GM18502 (cell line): ENCODE measurements around the gene HARS1.
"Not testable (repeated sequence)": the region's sequence is repeated elsewhere in the genome, so short reads cannot be mapped to it uniquely, and the experiment has no call there.

Experiments used
- ATAC-seq: cut with Tn5 transposase; IDR thresholded peaks from one replicate; pipeline ENCODE4 v1.9.1; 2021; ENCODE audit warnings: mild to moderate bottlenecking; ENCODE audit not compliant: unreplicated experiment, poor library complexity

The HARS1 gene

GRCh38 chr5:140678993-140679392 is 12.2 kb downstream of the HARS1 start:
- no peak for ATAC-seq

- ATAC-seq = peak; percentile 47
Observed at GRCh38 chr5:140677947-140678346, 13.2 kb downstream of the HARS1 start.

- no peak for ATAC-seq
Observed at GRCh38 chr5:140674629-140675028, 16.5 kb downstream of the HARS1 start.

DNA sequence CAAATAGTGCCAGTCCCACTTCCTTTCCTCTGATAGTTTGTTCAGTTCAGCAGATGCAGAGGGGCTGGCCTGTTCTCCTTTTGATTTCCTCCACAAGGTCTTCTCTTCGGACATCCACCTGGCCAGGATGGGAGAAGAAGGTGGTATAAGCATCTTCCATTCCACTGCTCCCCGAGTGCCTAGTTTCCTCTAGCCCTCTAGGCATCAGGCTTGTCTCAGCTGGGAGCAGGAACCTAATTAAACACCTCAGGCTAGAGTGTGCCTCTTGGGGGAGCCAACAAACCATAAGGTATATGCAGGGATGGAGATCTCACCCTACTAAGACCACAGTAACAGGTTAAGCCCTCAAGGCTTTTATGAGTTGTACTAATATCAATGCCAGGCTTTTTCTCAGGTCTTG is 17.0 kb downstream of the HARS1 start:
- ATAC-seq = no peak

- no peak for ATAC-seq
Observed at GRCh38 chr5:140673187-140673976, 17.8 kb downstream of the HARS1 start, which contains the start of gene DND1. Gene DND1, minus strand, starts transcription at chr5:140673576. Its CDS starts 34 bp downstream, at chr5:140673542.

DNA sequence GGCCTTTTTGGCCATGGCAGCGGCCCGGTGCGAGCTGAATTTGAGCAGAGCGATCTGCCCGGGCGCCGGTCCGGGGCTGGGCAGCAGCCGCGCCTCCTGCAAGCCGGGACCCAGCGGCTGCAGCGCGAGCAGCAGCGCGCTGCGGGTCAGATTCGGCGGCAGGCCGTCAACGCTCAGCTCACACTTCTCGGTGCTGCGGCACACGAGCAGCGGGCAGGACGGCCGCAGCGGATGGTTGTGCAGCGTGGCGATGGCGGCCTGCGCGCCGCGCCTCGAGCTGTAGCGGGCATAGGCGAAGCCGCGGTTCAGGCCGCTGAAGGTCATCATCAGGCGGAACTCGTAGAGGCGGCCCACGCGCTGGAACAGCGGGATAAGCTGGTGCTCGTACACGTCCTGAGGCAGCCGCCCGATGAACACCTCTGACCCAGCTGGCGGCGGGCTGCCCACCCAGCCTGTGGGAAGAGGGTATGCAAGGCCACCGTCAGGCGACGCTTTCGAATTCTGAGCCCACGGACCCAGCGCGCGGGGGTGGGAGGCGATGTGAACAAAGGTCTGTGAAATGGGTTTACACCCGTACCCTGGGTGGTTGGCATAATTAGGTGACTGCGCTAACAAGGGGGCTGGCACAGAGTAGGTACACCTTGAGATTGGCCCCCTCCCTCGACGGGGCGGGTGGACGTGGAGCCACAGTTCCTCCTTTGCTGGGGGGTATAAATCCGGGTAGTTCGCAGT is 18.5 kb downstream of the HARS1 start:
- ATAC-seq = no peak

DNA sequence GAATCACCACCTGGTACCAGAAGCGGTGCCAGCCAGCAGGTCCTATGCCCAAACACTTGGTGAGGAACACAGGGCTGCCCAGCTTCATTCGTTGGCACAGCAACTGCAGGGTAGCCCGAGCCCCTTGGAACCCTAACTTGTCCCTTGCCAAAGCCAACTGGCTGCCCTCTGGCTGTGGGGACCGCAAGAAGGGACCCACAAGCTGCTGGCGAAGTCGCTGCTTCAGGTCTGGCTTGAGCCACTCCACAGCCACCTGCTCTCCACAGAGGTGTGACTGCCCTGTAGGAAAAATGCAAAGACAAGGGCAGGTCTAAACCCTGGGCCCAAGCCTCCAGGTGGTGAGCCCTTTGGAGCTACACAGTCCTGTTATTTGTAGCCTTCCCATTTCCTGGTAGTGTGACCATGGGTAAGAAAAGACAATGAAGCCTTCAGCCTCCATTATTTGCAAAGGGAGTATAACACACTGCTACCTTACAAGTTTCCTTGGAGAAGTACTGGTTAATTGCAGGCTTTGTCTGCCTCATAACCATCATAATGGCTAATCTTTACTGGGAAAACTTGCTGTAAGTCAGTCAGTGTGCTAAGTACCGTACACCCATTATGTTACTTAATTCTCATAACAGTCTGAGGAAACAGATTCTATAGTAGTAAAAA is 19.6 kb downstream of the HARS1 start:
- ATAC-seq = no peak

- not testable (repeated sequence) for ATAC-seq
Observed at GRCh38 chr5:140671035-140671434, 20.1 kb downstream of the HARS1 start.

DNA sequence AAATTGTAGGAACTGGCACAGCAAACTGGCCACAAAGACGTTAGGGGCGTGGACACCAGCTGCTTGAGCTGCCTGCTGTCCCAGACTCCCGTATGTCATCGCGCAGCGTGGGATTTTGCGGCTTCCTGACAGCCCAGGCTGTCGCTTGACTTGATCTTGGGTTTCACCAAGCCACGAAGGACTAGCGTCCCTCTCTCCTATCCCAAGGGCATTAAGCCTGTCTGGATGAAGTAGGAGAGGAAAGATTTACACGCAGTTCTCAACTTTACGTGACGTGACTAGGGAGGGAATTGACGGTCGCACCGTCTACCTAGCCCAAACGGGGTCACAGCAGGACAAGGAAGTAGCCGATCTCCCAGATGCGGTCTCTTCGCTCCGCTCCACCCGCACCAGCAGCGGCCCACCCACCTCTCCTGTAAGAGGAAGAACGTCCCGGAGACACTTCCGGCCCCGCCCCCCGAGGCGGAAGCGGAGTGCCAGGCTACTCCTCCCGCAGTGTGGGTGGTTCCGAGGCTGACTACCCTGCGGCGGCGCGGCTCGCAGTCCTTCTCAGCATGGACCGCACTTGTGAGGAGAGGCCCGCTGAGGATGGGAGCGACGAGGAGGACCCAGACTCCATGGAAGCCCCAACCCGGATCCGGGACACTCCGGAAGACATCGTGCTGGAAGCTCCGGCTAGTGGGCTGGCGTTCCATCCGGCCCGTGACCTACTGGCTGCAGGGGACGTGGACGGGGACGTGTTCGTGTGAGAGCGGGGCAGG is 26.6 kb downstream of the HARS1 start, which contains the start of gene WDR55:
Gene WDR55 (plus strand): TSS at position 546 of the 761 bp plus-strand sequence. CDS start 9 bp downstream, at position 555.
- ATAC-seq = peak; percentile 97

- no peak for ATAC-seq
Observed at GRCh38 chr5:140664030-140664358, 27.2 kb downstream of the HARS1 start.

GRCh38 chr5:140660371-140660770 is 30.8 kb downstream of the HARS1 start:
- ATAC-seq = not testable (repeated sequence)

DNA sequence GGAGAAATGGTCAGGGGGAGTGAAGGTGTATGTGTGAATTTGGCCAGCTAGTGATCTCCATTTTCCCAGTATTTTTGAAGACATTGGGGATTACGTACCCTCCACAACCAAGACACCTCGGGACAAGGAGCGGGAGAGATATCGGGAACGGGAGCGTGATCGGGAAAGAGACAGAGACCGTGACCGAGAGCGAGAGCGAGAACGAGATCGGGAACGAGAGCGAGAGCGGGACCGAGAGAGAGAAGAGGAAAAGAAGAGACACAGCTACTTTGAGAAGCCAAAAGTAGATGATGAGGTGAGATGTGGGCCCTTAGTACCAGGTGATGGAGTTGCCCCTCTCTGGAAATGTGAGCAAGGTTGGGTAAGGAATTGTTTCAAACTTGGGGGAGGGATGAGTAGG is 32.3 kb downstream of the HARS1 start:
- ATAC-seq = no peak

- ATAC-seq = peak; percentile 43
Observed at GRCh38 chr5:140647042-140647419, 44.1 kb downstream of the HARS1 start.

DNA sequence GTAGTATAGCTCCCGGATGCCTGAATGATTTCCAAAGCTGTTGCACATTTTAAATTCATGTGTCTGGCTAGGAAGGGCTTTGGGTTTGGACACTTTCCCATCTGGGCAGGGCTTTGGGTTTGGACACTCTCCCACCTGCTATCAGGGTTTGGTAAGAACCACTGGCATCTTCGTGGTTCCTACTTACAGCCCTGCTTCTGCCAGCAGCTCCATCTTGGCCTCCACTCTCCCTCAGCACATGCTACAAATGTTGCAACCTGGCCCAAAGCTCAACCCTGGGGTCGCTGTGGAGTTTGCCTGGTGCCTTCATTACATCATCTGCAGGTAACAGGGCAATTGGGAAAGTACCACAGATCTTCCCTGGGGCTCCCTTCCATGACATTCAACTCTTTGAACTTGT is 48.5 kb downstream of the HARS1 start:
- no peak for ATAC-seq

- ATAC-seq = no peak
Observed at GRCh38 chr5:140641716-140642115, 49.5 kb downstream of the HARS1 start.

GRCh38 chr5:140639148-140639981 is 51.8 kb downstream of the HARS1 start, which contains the start of gene TMCO6:
Gene TMCO6, plus strand, starts transcription at chr5:140639451. Its CDS starts 77 bp downstream, at chr5:140639528.
- ATAC-seq = peak; percentile 94

GRCh38 chr5:140638898-140639147 is 52.3 kb downstream of the HARS1 start:
- ATAC-seq = not testable (repeated sequence)

DNA sequence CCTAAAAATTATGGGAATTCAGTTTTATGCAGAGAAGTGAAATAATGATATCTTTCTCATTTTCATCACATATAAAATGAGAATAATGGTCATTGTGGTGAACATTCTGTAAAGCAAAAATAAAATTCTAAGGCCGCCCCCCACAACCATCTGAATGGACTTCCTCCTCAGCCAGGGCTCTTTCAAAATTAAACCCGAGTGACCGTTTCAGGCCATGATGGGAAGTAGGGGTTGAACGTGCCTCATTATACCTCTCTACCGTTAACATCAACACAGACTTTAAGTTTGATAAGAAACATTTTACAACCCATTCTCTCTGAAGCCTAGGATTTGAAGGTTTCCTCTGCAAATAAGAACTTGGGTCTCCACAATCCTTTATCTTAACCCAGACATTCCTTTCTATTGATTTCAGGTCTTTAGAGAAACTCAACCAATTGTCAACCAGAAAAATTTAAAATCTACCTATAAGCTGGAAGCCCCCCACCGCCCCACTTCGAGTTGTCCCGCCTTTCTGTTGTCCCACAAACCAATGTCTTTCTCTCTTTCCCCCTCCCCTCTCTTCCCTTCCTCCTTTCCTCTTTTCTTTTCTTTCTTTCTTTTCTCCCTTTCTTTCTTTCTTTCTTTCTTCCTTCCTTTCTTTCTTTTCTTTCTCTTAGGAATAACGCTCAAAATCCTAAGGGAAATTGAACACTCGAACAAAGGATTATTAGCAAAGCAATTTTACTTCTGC is 53.6 kb downstream of the HARS1 start:
- ATAC-seq = no peak
